ENCODE measurements around the gene SEC24B.
A peak's percentile ranks its signal among the peaks of the same experiment; 100 is the strongest.

SEC24B gene

DNA sequence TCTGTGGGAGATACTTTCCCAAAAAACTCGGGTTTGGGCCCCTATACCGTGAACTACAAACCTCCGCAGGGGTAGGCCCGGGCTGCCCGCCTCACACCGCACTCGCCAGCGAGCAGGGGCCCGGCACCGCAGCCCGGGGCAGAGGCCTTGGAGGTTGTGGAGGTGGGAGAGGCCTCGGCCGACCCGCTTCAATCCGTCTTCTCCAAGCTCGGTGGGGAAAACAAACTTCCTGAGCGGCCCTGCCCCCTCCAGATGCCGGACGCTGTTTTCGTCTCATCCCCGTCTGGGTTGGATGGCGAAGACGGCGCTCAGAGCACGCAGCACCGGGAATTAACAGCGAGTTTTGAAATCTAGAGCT lies 126.0 kb downstream of the SEC24B start:
- TF ChIP-seq, protein P1, sequence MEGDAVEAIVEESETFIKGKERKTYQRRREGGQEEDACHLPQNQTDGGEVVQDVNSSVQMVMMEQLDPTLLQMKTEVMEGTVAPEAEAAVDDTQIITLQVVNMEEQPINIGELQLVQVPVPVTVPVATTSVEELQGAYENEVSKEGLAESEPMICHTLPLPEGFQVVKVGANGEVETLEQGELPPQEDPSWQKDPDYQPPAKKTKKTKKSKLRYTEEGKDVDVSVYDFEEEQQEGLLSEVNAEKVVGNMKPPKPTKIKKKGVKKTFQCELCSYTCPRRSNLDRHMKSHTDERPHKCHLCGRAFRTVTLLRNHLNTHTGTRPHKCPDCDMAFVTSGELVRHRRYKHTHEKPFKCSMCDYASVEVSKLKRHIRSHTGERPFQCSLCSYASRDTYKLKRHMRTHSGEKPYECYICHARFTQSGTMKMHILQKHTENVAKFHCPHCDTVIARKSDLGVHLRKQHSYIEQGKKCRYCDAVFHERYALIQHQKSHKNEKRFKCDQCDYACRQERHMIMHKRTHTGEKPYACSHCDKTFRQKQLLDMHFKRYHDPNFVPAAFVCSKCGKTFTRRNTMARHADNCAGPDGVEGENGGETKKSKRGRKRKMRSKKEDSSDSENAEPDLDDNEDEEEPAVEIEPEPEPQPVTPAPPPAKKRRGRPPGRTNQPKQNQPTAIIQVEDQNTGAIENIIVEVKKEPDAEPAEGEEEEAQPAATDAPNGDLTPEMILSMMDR (IDR thresholded peaks at IDR 0.05; ENCODE audit: insufficient read depth, low read depth, low read length, missing control alignments) = no peak
- DNase-seq (ENCODE audit: low read depth) = no peak
- H3K4me3 ChIP-seq (ENCODE audit: low read depth, low read length) = peak overlapping the region; percentile 59

DNA sequence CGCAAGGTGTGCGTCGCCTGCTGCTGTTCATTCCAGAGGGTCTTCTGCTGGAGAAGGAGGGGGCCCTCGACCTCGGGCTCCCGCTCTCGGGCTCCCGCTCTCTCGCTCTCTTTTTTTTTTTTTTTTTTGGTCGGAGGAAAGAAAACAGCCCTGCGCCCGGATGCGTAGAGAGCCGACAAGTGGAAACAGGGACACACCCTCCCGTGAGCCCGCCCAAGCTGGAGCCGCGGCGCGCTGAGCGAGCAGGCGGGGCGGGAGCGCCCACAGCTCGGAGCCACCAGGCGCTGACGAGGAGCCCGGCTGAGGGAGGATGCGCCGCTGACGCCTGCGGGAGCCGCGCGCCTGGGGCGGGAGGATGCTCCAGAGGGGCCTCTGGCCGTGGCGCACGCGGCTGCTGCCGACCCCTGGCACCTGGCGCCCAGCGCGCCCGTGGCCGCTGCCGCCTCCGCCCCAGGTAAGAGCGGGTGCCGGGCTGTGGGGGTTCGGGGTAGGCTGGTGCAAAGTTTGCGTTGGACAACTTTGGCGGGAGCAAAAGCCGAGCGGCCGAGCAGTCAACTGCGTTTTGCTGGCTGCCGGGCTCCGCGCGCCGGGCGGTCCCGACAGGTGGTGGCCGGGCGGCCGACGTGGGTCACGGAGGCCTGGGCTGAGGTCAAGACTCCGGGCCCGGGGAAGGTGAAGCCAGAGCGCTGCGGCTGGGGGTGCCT lies 126.5 kb downstream of the SEC24B start, which contains the start of gene MCUB:
Gene MCUB (plus strand): TSS at position 264 of the 704 bp plus-strand sequence. CDS start 92 bp downstream, at position 356.
- peak; percentile 96 for DNase-seq (ENCODE audit: low read depth)
- H3K4me3 ChIP-seq (ENCODE audit: low read depth, low read length) = peak within 1 kb of the TSS; percentile 59
- TF ChIP-seq, protein P1 (IDR thresholded peaks at IDR 0.05; ENCODE audit: insufficient read depth, low read depth, low read length, missing control alignments) = no peak

DNA sequence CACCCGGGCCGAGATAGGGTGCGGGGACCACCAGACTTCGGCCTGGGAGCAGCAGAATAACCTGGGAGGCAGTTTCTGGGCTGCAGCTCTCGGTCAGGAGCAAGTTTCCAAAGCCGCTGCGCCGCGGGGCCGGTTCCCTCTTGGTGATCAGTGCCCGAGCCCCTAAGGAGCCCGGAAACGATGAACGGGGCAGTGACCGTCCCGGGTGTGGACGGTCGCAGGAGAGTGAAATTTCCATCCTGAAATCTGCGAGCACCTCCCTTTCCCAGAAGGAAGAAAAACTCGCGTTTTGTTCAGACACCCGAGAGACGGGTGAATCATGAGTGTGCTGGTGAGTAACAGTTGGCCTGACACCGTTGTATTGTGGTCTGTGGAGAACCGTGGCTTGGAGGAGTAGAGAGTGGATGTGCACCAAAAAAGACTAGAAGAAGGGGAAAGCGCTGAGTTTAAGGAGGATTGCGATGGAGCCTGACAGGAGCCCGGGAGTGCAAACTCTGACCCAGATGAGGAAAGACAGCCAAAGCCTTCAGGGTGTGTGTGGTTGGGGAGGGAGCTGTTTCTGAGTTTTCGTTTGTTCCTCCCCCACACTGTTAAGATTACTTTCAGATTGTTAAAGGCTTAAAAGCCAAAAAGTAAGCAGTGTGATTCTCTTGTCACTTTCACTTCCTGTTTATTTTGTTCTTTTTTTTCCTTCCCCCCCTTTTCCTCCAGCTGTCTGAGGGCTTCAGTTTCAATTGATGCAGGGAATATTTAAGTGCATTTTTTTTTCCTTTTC lies 127.3 kb downstream of the SEC24B start:
- peak overlapping the region; percentile 59 for H3K4me3 ChIP-seq (ENCODE audit: low read depth, low read length)
- DNase-seq (ENCODE audit: low read depth) = peak; percentile 88
- TF ChIP-seq, protein P1 (IDR thresholded peaks at IDR 0.05; ENCODE audit: insufficient read depth, low read depth, low read length, missing control alignments) = no peak

DNA sequence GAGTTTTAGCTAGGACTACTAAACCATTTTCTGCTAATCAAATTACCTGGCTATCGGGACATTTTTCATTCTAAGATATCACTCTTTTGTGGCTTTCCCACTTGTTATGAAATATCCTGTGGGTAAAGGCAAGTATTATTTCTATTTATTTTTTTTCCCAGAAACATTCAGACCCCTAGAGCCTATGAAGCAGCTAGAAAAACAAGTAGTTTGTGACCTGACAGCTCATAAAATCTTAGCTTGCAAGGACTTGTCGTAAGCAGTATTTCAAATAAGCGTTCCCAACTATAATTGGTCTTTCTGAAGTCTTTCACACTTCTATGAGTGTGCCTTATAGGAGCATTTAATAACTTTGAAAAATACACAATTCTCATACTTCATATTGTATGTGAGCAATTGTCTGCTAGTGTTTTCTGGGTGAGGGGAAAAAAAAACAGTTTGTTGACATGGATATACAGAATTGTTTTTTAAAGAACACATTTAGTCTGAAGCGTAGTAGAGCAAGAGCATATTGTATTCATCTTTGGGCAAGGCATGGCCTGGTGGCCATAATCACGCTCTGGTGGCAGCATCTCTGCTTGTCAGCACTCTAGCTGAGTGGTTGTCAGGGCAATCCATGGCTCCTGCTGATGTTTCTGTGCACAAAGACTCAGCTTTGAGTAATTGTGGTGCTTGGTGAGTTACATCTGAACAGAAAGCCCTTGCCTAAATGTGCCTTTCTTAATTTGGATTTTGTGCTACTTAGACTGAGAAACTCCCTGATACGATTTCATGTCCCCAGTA lies 129.0 kb downstream of the SEC24B start:
- TF ChIP-seq, protein P1 (IDR thresholded peaks at IDR 0.05; ENCODE audit: insufficient read depth, low read depth, low read length, missing control alignments) = no peak
- no peak overlapping the region for H3K4me3 ChIP-seq (ENCODE audit: low read depth, low read length)
- no peak for DNase-seq (ENCODE audit: low read depth)

DNA sequence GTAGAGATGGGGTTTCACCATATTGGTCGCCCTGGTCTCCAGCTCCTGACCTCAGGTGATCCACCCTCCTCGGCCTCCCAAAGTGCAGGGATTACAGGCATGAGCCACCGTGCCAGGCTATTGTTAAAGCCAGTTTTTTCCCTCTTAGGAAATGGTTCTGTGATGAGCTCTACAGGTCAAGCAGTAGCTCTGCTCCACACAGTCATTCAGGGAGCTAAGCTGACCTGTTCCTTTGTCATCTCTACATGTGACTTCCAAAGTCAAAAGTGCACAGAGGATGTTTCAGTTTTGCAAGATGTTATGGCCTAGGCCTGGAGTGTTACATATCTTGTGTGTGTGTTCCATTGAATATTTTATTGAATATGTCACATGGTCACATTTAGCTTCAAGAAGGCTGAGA lies 137.9 kb downstream of the SEC24B start:
- no peak for DNase-seq (ENCODE audit: low read depth)
- no peak overlapping the region for H3K4me3 ChIP-seq (ENCODE audit: low read depth, low read length)
- TF ChIP-seq, protein P1 (IDR thresholded peaks at IDR 0.05; ENCODE audit: insufficient read depth, low read depth, low read length, missing control alignments) = no peak

DNA sequence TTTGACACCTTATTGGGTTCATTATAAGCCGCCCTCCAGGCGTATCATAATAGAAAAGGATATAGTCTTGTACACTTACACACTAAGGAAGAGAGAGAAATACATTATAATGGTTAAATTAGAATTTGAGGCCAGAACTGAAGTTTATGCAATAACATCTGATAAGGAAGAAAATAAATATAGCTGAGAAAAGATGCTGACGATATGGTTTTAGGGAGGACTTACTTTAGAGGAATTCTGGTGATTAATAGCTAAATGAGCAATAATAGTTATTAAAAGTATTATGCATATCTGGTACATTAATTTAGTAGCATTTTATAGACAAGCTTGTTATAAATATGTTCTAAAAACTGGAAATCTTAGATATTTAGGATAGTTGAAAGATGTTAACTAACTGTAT lies 138.5 kb downstream of the SEC24B start:
- TF ChIP-seq, protein P1 (IDR thresholded peaks at IDR 0.05; ENCODE audit: insufficient read depth, low read depth, low read length, missing control alignments) = no peak
- H3K4me3 ChIP-seq (ENCODE audit: low read depth, low read length) = no peak overlapping the region
- no peak for DNase-seq (ENCODE audit: low read depth)

Data from GM12865 (cell line).